Neuronal stem cell (in vitro differentiated cells): ENCODE data around the gene IRGC.

ENCODE experiments used
- DNase-seq: peaks from one replicate; pipeline ENCODE4 v3.0.0-alpha.2; 2013; ENCODE audit warnings: low spot score
- H2AFZ ChIP-seq: one replicate; pipeline ENCODE4 v1.6.1; 2013; ENCODE audit warnings: mild to moderate bottlenecking, low read length, inconsistent platforms
- H2AK5ac ChIP-seq: 2 replicates; pipeline ENCODE4 v1.6.1; 2013; ENCODE audit warnings: low read depth, mild to moderate bottlenecking, inconsistent platforms, low read length, moderate library complexity, mixed read lengths
- H2BK120ac ChIP-seq: 2 replicates; pipeline ENCODE4 v1.6.1; 2013; ENCODE audit warnings: low read depth, mild to moderate bottlenecking, inconsistent platforms, low read length, moderate library complexity, mixed read lengths
- H2BK12ac ChIP-seq: one replicate; pipeline ENCODE4 v1.6.1; 2013; ENCODE audit warnings: low read length, inconsistent platforms
- H2BK15ac ChIP-seq: 2 replicates; pipeline ENCODE4 v1.6.1; 2013; ENCODE audit warnings: mild to moderate bottlenecking, low read length, inconsistent platforms, mixed read lengths
- H2BK5ac ChIP-seq: one replicate; pipeline ENCODE4 v1.6.1; 2013; ENCODE audit warnings: inconsistent platforms, mild to moderate bottlenecking, low read length, moderate library complexity
- H3K14ac ChIP-seq: one replicate; pipeline ENCODE4 v1.6.1; 2013; ENCODE audit warnings: low read length, inconsistent platforms
- H3K18ac ChIP-seq: 2 replicates; pipeline ENCODE4 v1.6.1; 2013; ENCODE audit warnings: low read length, inconsistent platforms
- H3K23ac ChIP-seq: 2 replicates; pipeline ENCODE4 v1.6.1; 2013; ENCODE audit warnings: low read depth, mild to moderate bottlenecking, mixed read lengths, low read length, inconsistent platforms; ENCODE audit not compliant: poor library complexity
- H3K27ac ChIP-seq: replicated peaks from 3 replicates; pipeline ENCODE4 v1.5.1; 2013; ENCODE audit warnings: low read length, inconsistent platforms
- H3K27me3 ChIP-seq, 3 experiments: 2 replicates each; pipeline ENCODE4 v1.6.1; 2013; ENCODE audit warnings: low read length in 3 of 3, mild to moderate bottlenecking in 2 of 3, inconsistent platforms in 1 of 3, low read depth in 1 of 3, mixed read lengths in 1 of 3, moderate library complexity in 1 of 3; ENCODE audit not compliant: control insufficient read depth in 3 of 3, insufficient read depth in 3 of 3
- H3K36me3 ChIP-seq, 2 donors: replicated peaks in 1 of 2; 2 replicates each; pipeline ENCODE4 v1.6.1; 2013; ENCODE audit warnings: low read length in 2 of 2; ENCODE audit not compliant: control insufficient read depth in 2 of 2, insufficient read depth in 2 of 2
- H3K4ac ChIP-seq: 2 replicates; pipeline ENCODE4 v1.6.1; 2013; ENCODE audit warnings: inconsistent platforms, mild to moderate bottlenecking, low read length, moderate library complexity
- H3K4me1 ChIP-seq, 2 donors: 1 replicate in 1 of 2; 2 replicates in 1 of 2; pipeline ENCODE4 v1.6.1; 2013; ENCODE audit warnings: low read length in 2 of 2, low read depth in 1 of 2; ENCODE audit not compliant: control insufficient read depth in 2 of 2, insufficient read depth in 1 of 2
- H3K4me2 ChIP-seq: one replicate; pipeline ENCODE4 v1.6.1; 2013; ENCODE audit warnings: mild to moderate bottlenecking, low read length, inconsistent platforms; ENCODE audit not compliant: insufficient read depth, poor library complexity, severe bottlenecking
- H3K4me3 ChIP-seq, 2 donors: 2 replicates each; pipeline ENCODE4 v1.5.1; 2013; ENCODE audit warnings: low read length in 2 of 2, mild to moderate bottlenecking in 2 of 2, inconsistent platforms in 1 of 2, moderate library complexity in 1 of 2
- H3K79me1 ChIP-seq: one replicate; pipeline ENCODE4 v1.6.1; 2013; ENCODE audit warnings: low read depth, mild to moderate bottlenecking, inconsistent platforms, low read length, moderate library complexity
- H3K9ac ChIP-seq: one replicate; pipeline ENCODE4 v1.6.1; 2013; ENCODE audit warnings: mild to moderate bottlenecking, low read depth, low read length, inconsistent platforms; ENCODE audit not compliant: poor library complexity
- H3K9me3 ChIP-seq, 2 donors: replicated peaks in 1 of 2; 2 replicates each; pipeline versions ENCODE3 to v1.6.1; 2013; ENCODE audit warnings: low read length in 2 of 2, mild to moderate bottlenecking in 2 of 2, inconsistent platforms in 1 of 2, low read depth in 1 of 2, mixed read lengths in 1 of 2, moderate library complexity in 1 of 2; ENCODE audit not compliant: control insufficient read depth in 2 of 2, insufficient read depth in 1 of 2
- H4K8ac ChIP-seq: one replicate; pipeline ENCODE4 v1.6.1; 2013; ENCODE audit warnings: low read depth, mild to moderate bottlenecking, inconsistent platforms, low read length, moderate library complexity
- H4K91ac ChIP-seq: one replicate; pipeline ENCODE4 v1.6.1; 2013; ENCODE audit warnings: low read length, low read depth, mild to moderate bottlenecking, inconsistent platforms; ENCODE audit not compliant: poor library complexity
- WGBS, 2 donors: extraction: QIAGEN DNeasy Blood & Tissue Kit; methylation state at CpG; one replicate each; pipeline ENCODE4 v1.1.7; 2013; ENCODE audit warnings: missing lambda C conversion rate in 2 of 2, mixed read lengths in 1 of 2; ENCODE audit not compliant: insufficient read length in 2 of 2, insufficient replicate concordance in 1 of 2; ENCODE audit errors: extremely low coverage in 2 of 2; 5-methylcytosine and 5-hydroxymethylcytosine counted together

The IRGC gene

DNA sequence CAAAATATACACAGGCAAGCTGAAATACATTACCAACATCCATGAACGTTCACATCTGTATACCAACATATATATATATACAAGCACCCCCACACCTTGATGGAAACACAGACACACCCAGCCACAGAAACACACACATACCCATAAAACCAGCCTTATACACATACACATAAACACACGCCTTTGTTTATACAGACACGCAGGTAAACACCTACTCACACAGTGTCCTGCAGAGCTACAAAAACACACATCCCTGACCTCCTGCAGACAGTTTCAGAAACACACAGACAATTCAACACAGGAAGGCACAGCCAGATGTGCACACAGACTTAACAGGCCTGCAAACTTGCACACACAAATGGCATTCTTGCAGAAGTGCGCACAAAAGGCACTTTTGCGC is 21.3 kb upstream of the IRGC start:
- Histone ChIP-seq H2BK15ac (no peak overlapping the region), H2BK5ac (no peak overlapping the region), H3K4ac (no peak overlapping the region), H3K14ac (no peak overlapping the region), H3K4me3 (peak overlapping the region in 1 of 2 donors; percentile 34), H3K27ac (no peak overlapping the region), H2BK120ac (no peak overlapping the region), H3K4me1 (peaks cover 1 to 2% of the 10 kb centered on the region in 2 donors), H3K9ac (peak overlapping the region; percentile 73), H3K4me2 (no peak overlapping the region), H2BK12ac (no peak overlapping the region), H3K23ac (no peak overlapping the region), H4K91ac (no peak overlapping the region), H3K9me3 (peaks cover 4 to 15% of the 10 kb centered on the region in 2 donors), H4K8ac (no peak overlapping the region), H3K36me3 (no peaks in the 10 kb centered on the region), H2AK5ac (peak overlapping the region; percentile 61), H2AFZ (no peak overlapping the region), H3K79me1 (no peaks in the 10 kb centered on the region), H3K27me3 (peaks cover 0 to 9% (median 4%) of the 10 kb centered on the region in 3 experiments), H3K18ac (no peak overlapping the region)
- no peak for DNase-seq
- no CpG with 5 or more reads among the region's 5 CpGs for WGBS, 2 donors

DNA sequence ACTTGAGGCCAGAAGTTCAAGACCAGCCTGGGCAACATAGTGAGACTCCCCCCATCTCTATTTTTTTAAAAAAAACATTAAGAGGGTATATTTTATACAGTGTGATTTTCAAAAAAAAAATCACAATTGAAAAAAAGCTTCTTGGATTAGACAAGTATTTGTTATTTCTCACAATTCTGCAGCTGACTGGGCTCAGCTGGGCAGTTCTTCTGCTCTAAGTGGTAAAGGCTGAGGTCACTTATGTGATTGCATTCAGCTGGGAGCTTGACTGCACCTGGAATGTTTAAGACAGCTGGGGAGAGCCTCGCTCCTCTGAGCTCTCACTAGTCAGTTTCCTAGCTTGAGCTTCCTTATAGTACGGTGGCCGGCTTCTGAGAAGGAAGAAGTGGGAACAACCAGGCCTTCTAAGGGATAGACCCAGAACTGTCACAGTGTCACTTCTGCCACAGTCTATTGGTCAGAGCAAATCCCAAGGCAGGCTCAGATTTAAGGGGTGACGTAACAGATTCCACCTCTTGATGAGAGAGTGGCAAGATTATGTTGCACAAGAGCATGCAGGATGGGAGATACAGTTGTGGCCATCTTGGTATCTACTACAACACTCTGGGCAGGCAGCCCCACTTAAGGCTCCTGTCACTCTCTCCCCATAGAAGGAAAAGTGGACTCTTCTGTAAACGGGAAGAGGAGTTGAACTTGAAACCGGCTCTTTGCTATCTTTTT is 19.7 kb upstream of the IRGC start:
- no CpG with 5 or more reads among the region's 6 CpGs for WGBS, 2 donors
- no peak for DNase-seq

DNA sequence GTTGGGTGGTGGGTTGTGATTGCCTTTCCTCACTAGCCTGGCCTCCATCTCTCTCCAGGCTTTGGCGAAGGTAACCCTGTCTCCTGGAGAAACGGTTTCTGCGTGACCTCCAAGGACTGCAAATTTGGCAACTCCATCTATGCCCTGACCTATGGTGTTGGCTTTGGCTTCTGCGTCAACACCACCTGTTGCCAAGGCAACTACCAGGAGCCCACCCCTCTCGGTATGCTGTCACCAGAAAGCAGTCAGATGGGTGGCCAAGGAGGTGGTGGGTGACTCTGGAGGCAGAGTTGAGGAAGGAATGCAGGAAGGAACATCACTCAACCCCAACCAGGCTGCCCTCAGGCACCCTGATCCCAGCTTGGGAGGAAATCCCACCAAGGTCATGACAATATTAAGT is 18.6 kb upstream of the IRGC start:
- Histone ChIP-seq H3K27ac (no peak overlapping the region), H3K27me3 (peaks cover 0 to 9% (median 4%) of the 10 kb centered on the region in 3 experiments), H4K91ac (no peak overlapping the region)

More for the DNA sequence above, 19.7 kb upstream of the IRGC start:
- H3K18ac ChIP-seq = no peak overlapping the region
- H3K14ac ChIP-seq = no peak overlapping the region
- no peak overlapping the region for H3K9ac ChIP-seq
- H2BK15ac ChIP-seq = no peak overlapping the region
- H3K36me3 ChIP-seq = no peaks in the 10 kb centered on the region
- no peak overlapping the region for H3K4ac ChIP-seq
- peaks cover 2 to 7% of the 10 kb centered on the region in 2 donors for H3K4me1 ChIP-seq
- no peak overlapping the region for H3K4me2 ChIP-seq
- no peak overlapping the region for H2BK5ac ChIP-seq
- no peak overlapping the region for H3K4me3 ChIP-seq
- no peak overlapping the region for H2BK120ac ChIP-seq
- no peak overlapping the region for H4K91ac ChIP-seq
- H3K27me3 ChIP-seq = peaks cover 0 to 9% (median 4%) of the 10 kb centered on the region in 3 experiments
- H3K79me1 ChIP-seq = no peaks in the 10 kb centered on the region
- H3K27ac ChIP-seq = no peak overlapping the region
- H3K9me3 ChIP-seq = peaks cover 4 to 13% of the 10 kb centered on the region in 2 donors
- no peak overlapping the region for H3K23ac ChIP-seq
- H4K8ac ChIP-seq = no peak overlapping the region
- no peak overlapping the region for H2BK12ac ChIP-seq
- H2AK5ac ChIP-seq = no peak overlapping the region
- H2AFZ ChIP-seq = no peak overlapping the region

DNA sequence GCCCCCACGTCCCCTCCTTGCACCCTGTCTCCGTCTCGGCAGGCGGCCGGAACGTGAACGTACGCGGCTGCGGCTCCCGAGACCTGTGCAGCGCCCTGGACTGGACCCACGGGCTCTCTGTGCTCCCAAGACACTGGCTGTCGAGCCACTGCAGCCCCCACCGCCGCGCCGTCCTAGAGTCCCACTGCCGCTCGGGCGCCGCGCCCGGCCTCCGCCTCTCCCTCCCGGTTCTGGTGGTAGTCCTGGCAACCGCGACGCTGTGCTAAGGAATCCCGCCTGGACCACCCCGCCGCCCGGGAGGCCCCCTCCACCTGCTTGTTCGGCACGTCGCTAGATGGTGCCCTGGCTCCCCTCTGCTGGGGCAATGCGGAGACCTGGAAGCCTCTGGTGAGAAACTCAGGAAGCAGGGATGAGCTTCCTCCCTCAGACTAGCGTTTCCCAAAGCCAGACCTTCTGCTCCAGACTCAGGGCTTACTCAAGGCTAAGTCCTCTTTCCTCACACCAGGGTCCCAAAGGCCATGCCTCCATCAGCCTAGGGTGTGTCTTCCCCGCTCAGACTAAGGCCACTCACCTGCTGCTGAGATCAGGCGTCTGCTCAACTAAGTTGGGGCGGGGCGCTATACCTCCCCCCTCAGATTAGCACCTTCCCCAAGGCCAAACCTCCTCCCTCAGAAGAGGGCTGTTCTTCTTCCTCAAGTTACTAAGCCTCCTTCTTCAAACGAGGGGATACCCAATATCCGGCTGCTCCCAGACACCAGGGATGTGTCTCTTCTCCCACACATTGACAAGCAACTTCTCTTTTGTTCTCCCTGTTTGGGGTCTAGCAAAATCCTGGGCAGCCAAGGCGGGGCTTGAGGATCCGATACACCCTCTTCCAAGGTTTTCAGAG is 16.1 kb upstream of the IRGC start:
- peaks cover 2 to 6% of the 10 kb centered on the region in 2 donors for H3K4me1 ChIP-seq
- peak overlapping the region; percentile 85 for H2AFZ ChIP-seq
- no peak overlapping the region for H3K4me3 ChIP-seq
- H2BK5ac ChIP-seq = peak overlapping the region; percentile 16
- no peaks in the 10 kb centered on the region for H3K79me1 ChIP-seq
- no peak overlapping the region for H2BK120ac ChIP-seq
- peak overlapping the region; percentile 70 for H3K23ac ChIP-seq
- peak; percentile 63 for DNase-seq
- H3K4me2 ChIP-seq = peak overlapping the region; percentile 36
- no peak overlapping the region for H2BK12ac ChIP-seq
- no peak overlapping the region for H3K27ac ChIP-seq
- peaks cover 0 to 5% of the 10 kb centered on the region in 2 donors for H3K9me3 ChIP-seq
- H3K36me3 ChIP-seq = no peaks in the 10 kb centered on the region
- H3K9ac ChIP-seq = peak overlapping the region; percentile 78
- peak overlapping the region; percentile 31 for H3K14ac ChIP-seq
- H3K27me3 ChIP-seq = peaks cover 0 to 6% (median 4%) of the 10 kb centered on the region in 3 experiments
- H4K91ac ChIP-seq = no peak overlapping the region
- no peak overlapping the region for H4K8ac ChIP-seq
- no CpG with 5 or more reads among the region's 46 CpGs for WGBS, 2 donors
- peak overlapping the region; percentile 37 for H2AK5ac ChIP-seq
- peak overlapping the region; percentile 56 for H2BK15ac ChIP-seq
- H3K18ac ChIP-seq = peak overlapping the region; percentile 87
- no peak overlapping the region for H3K4ac ChIP-seq

More for the DNA sequence above, 18.6 kb upstream of the IRGC start:
- WGBS, 2 donors = no CpG with 5 or more reads among the region's 5 CpGs
- peak overlapping the region; percentile 22 for H2BK120ac ChIP-seq
- DNase-seq = no peak
- no peaks in the 10 kb centered on the region for H3K79me1 ChIP-seq
- H3K4ac ChIP-seq = no peak overlapping the region
- no peaks in the 10 kb centered on the region for H3K36me3 ChIP-seq
- H2BK15ac ChIP-seq = no peak overlapping the region
- H3K4me2 ChIP-seq = no peak overlapping the region
- no peak overlapping the region for H3K4me3 ChIP-seq
- no peak overlapping the region for H3K9ac ChIP-seq
- H3K18ac ChIP-seq = no peak overlapping the region
- no peak overlapping the region for H2BK12ac ChIP-seq
- peaks cover under 1 to 6% of the 10 kb centered on the region in 2 donors for H3K9me3 ChIP-seq
- no peak overlapping the region for H2BK5ac ChIP-seq
- no peak overlapping the region for H4K8ac ChIP-seq
- H3K14ac ChIP-seq = no peak overlapping the region
- H3K4me1 ChIP-seq = peaks cover 2 to 7% of the 10 kb centered on the region in 2 donors
- H3K23ac ChIP-seq = peak overlapping the region; percentile 14
- peak overlapping the region; percentile 17 for H2AK5ac ChIP-seq
- no peak overlapping the region for H2AFZ ChIP-seq
